Activated naive CD8-positive, alpha-beta T cell treated with anti-CD3 and anti-CD28 coated beads, Interleukin-2, amount 10 ng/mL, durations not matched to agents 7 days and 5 days (primary cell): ENCODE measurements around the gene SLC7A5. TPM values are rescaled to one million over a fixed set of nuclear protein-coding genes. Genes with fewer than 3 reads are reported as not detected.
"Not testable (repeated sequence)": the region's sequence is repeated elsewhere in the genome, so short reads cannot be mapped to it uniquely, and the experiment has no call there.

Source experiments
- ATAC-seq: fragments of 150-1000 bp; cut with Tn5 transposase; one replicate; pipeline ENCODE4 v1.10.0; 2021; ENCODE audit warnings: low read depth, moderate library complexity
- POLR2A ChIA-PET: fragments of 350-600 bp; sonication (Branson Sonifier 250); formaldehyde crosslinking; loops from one replicate; lab custom pipeline; 2021; ENCODE audit warnings: antibody characterized with exemption; lab: Charles Lee
- DNase-seq: peaks from one replicate; pipeline ENCODE4 v3.0.0; 2021
- H3K27ac Mint-ChIP-seq: one replicate; pipeline ENCODE4 v1.8.0; 2022; ENCODE audit warnings: mild to moderate bottlenecking, mixed read lengths
- H3K27me3 Mint-ChIP-seq: one replicate; pipeline ENCODE4 v1.8.0; 2022; ENCODE audit warnings: mild to moderate bottlenecking, moderate library complexity, mixed read lengths
- H3K36me3 Mint-ChIP-seq: one replicate; pipeline ENCODE4 v1.8.0; 2021; ENCODE audit warnings: mild to moderate bottlenecking, mixed read lengths
- H3K4me1 Mint-ChIP-seq: one replicate; pipeline ENCODE4 v1.8.0; 2021; ENCODE audit warnings: mixed read lengths
- H3K4me3 Mint-ChIP-seq: one replicate; pipeline ENCODE4 v1.8.0; 2022; ENCODE audit warnings: mild to moderate bottlenecking, moderate library complexity, mixed read lengths
- H3K9me3 Mint-ChIP-seq: one replicate; pipeline ENCODE4 v1.8.0; 2021; ENCODE audit warnings: mixed read lengths
- total RNA-seq, 2 experiments: library from RNA; stranded (reverse); gene quantifications; one replicate each; pipeline ENCODE4 v1.2.3, GENCODE V29; 2021

SLC7A5 gene
- total RNA-seq, result 10 to 100 TPM; 59.2 to 63.9 TPM

DNA sequence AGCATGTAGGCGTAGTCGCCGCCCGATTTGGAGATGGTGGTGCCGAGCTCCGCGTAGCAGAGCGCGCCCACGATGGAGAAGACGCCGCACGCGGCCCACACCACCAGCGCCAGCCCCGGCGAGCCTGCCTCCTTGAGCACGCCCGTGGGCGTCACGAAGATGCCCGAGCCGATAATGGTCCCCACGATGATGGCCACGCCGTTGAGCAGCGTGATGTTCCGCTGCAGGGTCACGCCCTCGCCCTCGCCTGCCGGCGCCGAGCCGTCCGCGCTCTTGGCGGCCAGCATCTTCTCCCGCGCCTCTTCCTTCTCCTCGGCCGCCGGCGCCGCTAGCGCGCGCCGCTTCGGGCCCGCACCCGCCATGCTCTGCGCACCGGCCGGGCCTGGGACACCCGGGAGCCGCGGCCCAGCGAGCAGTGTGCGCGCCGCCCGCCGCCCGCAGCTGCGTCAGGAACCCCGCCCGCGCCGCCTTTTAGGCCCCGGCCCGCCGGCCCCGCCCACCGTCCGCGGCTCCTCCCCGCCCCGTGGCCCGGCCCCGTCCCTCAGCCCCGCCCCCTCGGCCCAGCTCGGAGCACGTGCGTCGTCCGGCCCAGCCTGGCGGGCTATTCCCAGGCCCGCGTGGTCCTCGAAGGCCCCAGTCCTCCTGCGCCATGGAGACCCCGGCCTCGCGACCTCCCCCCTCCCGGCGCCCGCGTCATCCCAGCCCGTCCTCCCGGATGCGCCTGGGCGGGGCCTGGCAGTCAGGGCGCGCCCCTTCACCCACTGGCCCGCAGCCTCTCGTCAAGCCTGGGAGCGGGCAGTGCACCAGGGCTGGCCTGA lies at the start of gene SLC7A5:
Gene SLC7A5 (minus strand): TSS at position 447 of the 818 bp plus-strand sequence. CDS start 85 bp downstream, at position 362.
- H3K27me3 Mint-ChIP-seq, H3K9me3 Mint-ChIP-seq: not testable (repeated sequence)
- H3K27ac Mint-ChIP-seq, result peak within 1 kb of the TSS; percentile 94
- POLR2A ChIA-PET, result interaction anchor here (0.8 to 9.2 kb wide), 10 partner anchors 16 to 103 kb away, joined by 3 to 191 read pairs (median 11); partner anchors contain the start of gene KLHDC4
- H3K36me3 Mint-ChIP-seq, result peaks cover 22% of the 10 kb centered on the region
- DNase-seq (peak; percentile 98), ATAC-seq (peak; percentile 70)
- H3K4me1 Mint-ChIP-seq, result peaks cover 46% of the 10 kb centered on the region
- peak within 1 kb of the TSS; percentile 93 for H3K4me3 Mint-ChIP-seq

DNA sequence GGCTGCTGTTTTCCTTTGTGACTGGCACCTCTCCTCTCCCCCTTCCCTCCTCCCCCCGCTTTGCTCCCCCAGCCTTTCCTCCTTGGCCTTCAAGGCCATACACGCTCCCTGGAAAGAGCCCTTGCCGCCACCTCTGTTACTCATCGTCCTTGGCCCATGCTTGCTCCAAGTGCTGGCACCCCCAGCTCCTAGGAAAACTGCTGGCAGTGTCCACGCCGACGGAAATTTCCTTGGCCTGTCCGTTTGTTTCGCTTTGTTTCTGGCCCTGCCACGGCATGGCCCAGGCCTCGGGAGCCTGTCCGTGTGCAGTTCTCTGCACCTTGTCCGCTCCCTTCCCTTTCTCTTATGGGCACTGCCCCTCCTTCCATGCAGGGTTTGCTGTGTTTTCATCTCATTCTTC lies 49.0 kb upstream of the SLC7A5 start:
- ATAC-seq (no peak), DNase-seq (no peak)
- Mint-ChIP-seq H3K4me3 (no peak overlapping the region), H3K9me3 (no peaks in the 10 kb centered on the region), H3K4me1 (peaks cover 1% of the 10 kb centered on the region), H3K27ac (no peak overlapping the region), H3K27me3 (no peaks in the 10 kb centered on the region), H3K36me3 (no peaks in the 10 kb centered on the region)
- POLR2A ChIA-PET, result no interaction called here

DNA sequence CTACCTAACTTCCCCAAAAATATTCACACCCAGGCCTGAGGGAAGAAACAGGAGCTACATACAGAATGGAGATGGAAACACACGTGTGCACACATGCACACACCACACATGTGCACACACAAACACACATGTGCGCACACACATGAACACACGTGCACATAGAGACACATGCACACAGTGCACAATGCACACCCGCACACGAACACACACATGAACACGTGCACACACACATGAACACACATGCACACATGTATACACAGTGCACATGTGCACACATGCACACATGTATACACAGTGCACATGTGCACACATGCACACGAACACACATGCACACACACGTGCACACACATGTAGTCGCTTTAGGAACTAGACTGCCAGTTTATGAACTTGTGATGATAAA lies 48.2 kb upstream of the SLC7A5 start:
- H3K4me3 Mint-ChIP-seq, result no peak overlapping the region
- no peaks in the 10 kb centered on the region for H3K9me3 Mint-ChIP-seq
- no peaks in the 10 kb centered on the region for H3K36me3 Mint-ChIP-seq
- POLR2A ChIA-PET, result no interaction called here
- no peaks in the 10 kb centered on the region for H3K27me3 Mint-ChIP-seq
- peaks cover 4% of the 10 kb centered on the region for H3K4me1 Mint-ChIP-seq
- no peak for ATAC-seq
- DNase-seq, result no peak
- no peak overlapping the region for H3K27ac Mint-ChIP-seq

GRCh38 chr16:87914812-87915211 lies 45.5 kb upstream of the SLC7A5 start:
- no peak for DNase-seq
- Mint-ChIP-seq H3K4me3 (no peak overlapping the region), H3K27ac (no peak overlapping the region), H3K9me3 (no peaks in the 10 kb centered on the region), H3K36me3 (no peaks in the 10 kb centered on the region), H3K4me1 (peaks cover 4% of the 10 kb centered on the region), H3K27me3 (no peaks in the 10 kb centered on the region)
- no peak for ATAC-seq
- POLR2A ChIA-PET, result interaction anchor here (0.6 kb wide), 1 partner anchor 135 kb away, joined by 5 read pairs; no protein-coding TSS in a partner anchor

- H3K27ac Mint-ChIP-seq, H3K36me3 Mint-ChIP-seq, DNase-seq, H3K27me3 Mint-ChIP-seq, H3K4me3 Mint-ChIP-seq, H3K9me3 Mint-ChIP-seq, H3K4me1 Mint-ChIP-seq, ATAC-seq: not testable (repeated sequence)
- POLR2A ChIA-PET, result interaction anchor here (0.6 to 0.8 kb wide), 2 partner anchors 135 kb away, joined by 3 to 5 read pairs; no protein-coding TSS in a partner anchor
These were observed 44.9 kb upstream of the SLC7A5 start for GRCh38 chr16:87914021-87914725.

DNA sequence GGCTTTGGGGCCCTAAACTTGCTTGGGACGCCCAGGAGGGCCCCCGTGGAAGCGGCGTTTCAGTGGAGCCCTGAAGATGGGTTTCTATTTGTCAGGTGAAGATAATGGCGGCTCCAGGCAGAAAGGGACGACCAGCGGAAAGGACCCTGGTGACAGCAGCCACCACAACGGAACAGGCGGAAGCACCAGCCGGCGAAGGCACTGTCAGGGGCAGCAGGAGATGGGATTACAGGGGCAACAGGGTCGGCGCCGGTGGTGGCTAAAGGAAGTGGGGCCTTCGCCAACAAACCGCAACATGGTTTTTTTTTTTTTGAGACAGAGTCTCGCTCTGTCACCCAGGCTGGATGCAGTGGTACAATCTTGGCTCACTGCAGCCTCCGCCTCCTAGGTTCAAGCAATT lies 43.4 kb upstream of the SLC7A5 start:
- DNase-seq, H3K9me3 Mint-ChIP-seq, H3K4me1 Mint-ChIP-seq, H3K27ac Mint-ChIP-seq, H3K27me3 Mint-ChIP-seq, H3K36me3 Mint-ChIP-seq, POLR2A ChIA-PET: not testable (repeated sequence)
- H3K4me3 Mint-ChIP-seq, result peak overlapping the region; percentile 58
- ATAC-seq, result peak; percentile 15

GRCh38 chr16:87911106-87911763 lies 41.9 kb upstream of the SLC7A5 start:
- not testable (repeated sequence) for H3K9me3 Mint-ChIP-seq, H3K27ac Mint-ChIP-seq, H3K4me3 Mint-ChIP-seq, DNase-seq, ATAC-seq, H3K36me3 Mint-ChIP-seq, H3K27me3 Mint-ChIP-seq
- H3K4me1 Mint-ChIP-seq, result peaks cover 16% of the 10 kb centered on the region
- POLR2A ChIA-PET, result interaction anchor here (0.7 to 1.1 kb wide), 2 partner anchors 40 to 899 kb away, joined by 6 to 7 read pairs; no protein-coding TSS in a partner anchor

GRCh38 chr16:87909203-87909935 lies 40.1 kb upstream of the SLC7A5 start:
- H3K36me3 Mint-ChIP-seq, result not testable (repeated sequence)
- POLR2A ChIA-PET, result interaction anchor here (1.2 to 1.7 kb wide), 2 partner anchors 37 to 129 kb away, joined by 5 to 8 read pairs; no protein-coding TSS in a partner anchor

GRCh38 chr16:87908101-87908500 lies 38.8 kb upstream of the SLC7A5 start:
- H3K4me1 Mint-ChIP-seq, result peaks cover 20% of the 10 kb centered on the region
- POLR2A ChIA-PET, result interaction anchor here (0.8 to 0.9 kb wide), 2 partner anchors 11 to 55 kb away, joined by 4 to 5 read pairs; no protein-coding TSS in a partner anchor
- not testable (repeated sequence) for H3K27me3 Mint-ChIP-seq, H3K4me3 Mint-ChIP-seq, H3K36me3 Mint-ChIP-seq, ATAC-seq, DNase-seq, H3K9me3 Mint-ChIP-seq, H3K27ac Mint-ChIP-seq

More at GRCh38 chr16:87909203-87909935, 40.1 kb upstream of the SLC7A5 start:
- ATAC-seq (peak; percentile 79), DNase-seq (peak; percentile 91)
- H3K9me3 Mint-ChIP-seq, H3K27me3 Mint-ChIP-seq: not testable (repeated sequence)
- H3K4me3 Mint-ChIP-seq, result peak overlapping the region; percentile 40
- peaks cover 16% of the 10 kb centered on the region for H3K4me1 Mint-ChIP-seq
- peak overlapping the region; percentile 82 for H3K27ac Mint-ChIP-seq

- not testable (repeated sequence) for H3K36me3 Mint-ChIP-seq, H3K27me3 Mint-ChIP-seq, H3K9me3 Mint-ChIP-seq, DNase-seq, H3K27ac Mint-ChIP-seq, H3K4me3 Mint-ChIP-seq, ATAC-seq
- H3K4me1 Mint-ChIP-seq, result peaks cover 18% of the 10 kb centered on the region
- POLR2A ChIA-PET, result interaction anchor here (1.6 to 2.6 kb wide), 2 partner anchors 10 to 126 kb away, joined by 5 to 6 read pairs; no protein-coding TSS in a partner anchor
These were observed 36.2 kb upstream of the SLC7A5 start for GRCh38 chr16:87905521-87905920.

DNA sequence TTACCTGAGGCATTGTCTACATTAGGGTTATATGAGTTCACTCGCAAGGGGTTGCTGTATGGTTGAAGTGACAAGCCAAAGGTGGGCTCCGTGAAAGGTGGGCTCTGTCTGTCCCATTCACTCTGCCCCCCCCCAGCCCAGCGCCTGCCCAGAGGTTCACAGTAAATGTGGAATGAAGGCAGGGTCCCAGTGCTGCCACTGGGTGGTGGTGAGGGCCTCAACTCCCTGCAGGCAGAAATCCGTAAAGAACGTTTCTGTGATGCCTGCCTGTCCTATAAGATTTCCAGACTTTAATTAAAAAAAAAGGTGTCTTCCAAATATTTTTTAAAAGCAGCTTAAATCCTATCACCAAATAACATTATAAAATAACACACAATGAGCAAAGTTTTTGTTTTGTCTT lies 35.7 kb upstream of the SLC7A5 start:
- H3K36me3 Mint-ChIP-seq, ATAC-seq, H3K27ac Mint-ChIP-seq, H3K27me3 Mint-ChIP-seq, H3K9me3 Mint-ChIP-seq, DNase-seq, H3K4me3 Mint-ChIP-seq: not testable (repeated sequence)
- POLR2A ChIA-PET, result interaction anchor here (1.6 kb wide), 1 partner anchor 9 kb away, joined by 5 read pairs; no protein-coding TSS in a partner anchor
- H3K4me1 Mint-ChIP-seq, result peaks cover 19% of the 10 kb centered on the region

- peaks cover 35% of the 10 kb centered on the region for H3K4me1 Mint-ChIP-seq
- not testable (repeated sequence) for H3K27ac Mint-ChIP-seq, DNase-seq, H3K4me3 Mint-ChIP-seq, H3K27me3 Mint-ChIP-seq, H3K36me3 Mint-ChIP-seq, H3K9me3 Mint-ChIP-seq, ATAC-seq
- POLR2A ChIA-PET, result interaction anchor here (1.4 kb wide), 1 partner anchor 9 kb away, joined by 3 read pairs; no protein-coding TSS in a partner anchor
These were observed 31.2 kb upstream of the SLC7A5 start for GRCh38 chr16:87900489-87900888.
